ENCODE measurements around the gene PSMD13. TPM values are rescaled to one million over a fixed set of nuclear protein-coding genes. Genes with fewer than 3 reads are reported as not detected.
"Not testable (repeated sequence)": the region's sequence is repeated elsewhere in the genome, so short reads cannot be mapped to it uniquely, and the experiment has no call there.

The PSMD13 gene
- 224 and 268 TPM in 2 replicates for total RNA-seq

- peak; percentile 51 for DNase-seq (ENCODE audit: low read depth, low spot score)
These were observed at the start of gene PSMD13 for GRCh38 chr11:236774-237767. PSMD13 (plus strand) TSS chr11:236976; CDS start chr11:237050, 74 bp downstream.

- not testable (repeated sequence) for DNase-seq (ENCODE audit: low read depth, low spot score)
These were observed 47.5 kb upstream of the PSMD13 start for GRCh38 chr11:189200-189783.

GRCh38 chr11:189843-190311 is 46.9 kb upstream of the PSMD13 start:
- not testable (repeated sequence) for DNase-seq (ENCODE audit: low read depth, low spot score)

GRCh38 chr11:190546-190945 is 46.2 kb upstream of the PSMD13 start:
- not testable (repeated sequence) for DNase-seq (ENCODE audit: low read depth, low spot score)

- not testable (repeated sequence) for DNase-seq (ENCODE audit: low read depth, low spot score)
These were observed 45.0 kb upstream of the PSMD13 start for GRCh38 chr11:191490-192478.

- not testable (repeated sequence) for DNase-seq (ENCODE audit: low read depth, low spot score)
These were observed 44.1 kb upstream of the PSMD13 start, which contains the start of gene SCGB1C1 for GRCh38 chr11:192674-193128. SCGB1C1 (plus strand) TSS chr11:193078; CDS start chr11:193100, 22 bp downstream.

GRCh38 chr11:193481-193880 is 43.3 kb upstream of the PSMD13 start:
- DNase-seq (ENCODE audit: low read depth, low spot score): not testable (repeated sequence)

- no peak for DNase-seq (ENCODE audit: low read depth, low spot score)
These were observed 39.7 kb upstream of the PSMD13 start for GRCh38 chr11:196786-197731.

- no peak for DNase-seq (ENCODE audit: low read depth, low spot score)
These were observed 39.0 kb upstream of the PSMD13 start for GRCh38 chr11:197741-198235.

GRCh38 chr11:198236-198806 is 38.5 kb upstream of the PSMD13 start:
- DNase-seq (ENCODE audit: low read depth, low spot score): no peak

- no peak for DNase-seq (ENCODE audit: low read depth, low spot score)
These were observed 37.7 kb upstream of the PSMD13 start for GRCh38 chr11:199004-199581.

GRCh38 chr11:199782-200181 is 37.0 kb upstream of the PSMD13 start:
- DNase-seq (ENCODE audit: low read depth, low spot score): no peak

GRCh38 chr11:200224-201003 is 36.4 kb upstream of the PSMD13 start:
- DNase-seq (ENCODE audit: low read depth, low spot score): no peak

- no peak for DNase-seq (ENCODE audit: low read depth, low spot score)
These were observed 34.8 kb upstream of the PSMD13 start for GRCh38 chr11:201966-202365.

- no peak for DNase-seq (ENCODE audit: low read depth, low spot score)
These were observed 34.3 kb upstream of the PSMD13 start for GRCh38 chr11:202490-202889.

GRCh38 chr11:203056-203944 is 33.5 kb upstream of the PSMD13 start:
- DNase-seq (ENCODE audit: low read depth, low spot score): no peak
